Caco-2 (cell line): ENCODE data around the gene CEACAM20. TPM values are rescaled to one million over a fixed set of nuclear protein-coding genes. Genes with fewer than 3 reads are reported as not detected.

Experiments used
- BruUV-seq: library from RNA; stranded (reverse); fragments of 400-500 nt; replicated peaks from 2 replicates; lab custom pipeline; 2021; lab: Mats Ljungman, UMichigan
- CTCF ChIA-PET: fragments of 300-600 bp; sonication (Branson Sonifier 250); formaldehyde crosslinking; loops from one replicate; lab custom pipeline; 2022; ENCODE audit warnings: antibody characterized with exemption; lab: Charles Lee
- POLR2A ChIA-PET: fragments of 300-600 bp; sonication (Branson Sonifier 250); formaldehyde crosslinking; loops from one replicate; lab custom pipeline; 2022; ENCODE audit warnings: antibody characterized with exemption; lab: Charles Lee
- DNase-seq, 2 experiments: peaks; one replicate each; pipeline versions ENCODE4 v3.0.0 to v3.0.0-alpha.2; 2020 to 2022
- H3K27me3 ChIP-seq: replicated peaks from 2 replicates; pipeline ENCODE4 v1.6.0; 2011; ENCODE audit warnings: low read length; ENCODE audit not compliant: control insufficient read depth, insufficient read depth
- H3K36me3 ChIP-seq: 2 replicates; pipeline ENCODE4 v1.5.1; 2011; ENCODE audit warnings: low read length; ENCODE audit not compliant: control insufficient read depth, insufficient read depth
- H3K4me1 ChIP-seq: fragments of 250-450 bp; sonication (Bioruptor Pico); 2 replicates; pipeline ENCODE4 v1.5.1; 2020; ENCODE audit warnings: mild to moderate bottlenecking
- H3K4me3 ChIP-seq: 2 replicates; pipeline ENCODE4 v1.5.1; 2011; ENCODE audit warnings: low read depth, mild to moderate bottlenecking, control low read depth, low read length
- H3K9me3 ChIP-seq: fragments of 250-450 bp; sonication (Bioruptor Pico); 2 replicates; pipeline ENCODE4 v1.5.1; 2020; ENCODE audit warnings: mild to moderate bottlenecking, moderate library complexity
- H3K27ac Mint-ChIP-seq: one replicate; pipeline ENCODE4 v1.8.0; 2022; ENCODE audit warnings: mixed read lengths; ENCODE audit not compliant: unreplicated experiment
- H3K27me3 Mint-ChIP-seq: one replicate; pipeline ENCODE4 v1.8.0; 2022; ENCODE audit warnings: mixed read lengths; ENCODE audit not compliant: insufficient read depth, unreplicated experiment
- H3K36me3 Mint-ChIP-seq: one replicate; pipeline ENCODE4 v1.8.0; 2022; ENCODE audit warnings: mild to moderate bottlenecking, mixed read lengths; ENCODE audit not compliant: insufficient read depth, unreplicated experiment
- H3K4me1 Mint-ChIP-seq: one replicate; pipeline ENCODE4 v1.8.0; 2022; ENCODE audit warnings: low read depth, mixed read lengths; ENCODE audit not compliant: unreplicated experiment
- H3K4me3 Mint-ChIP-seq: one replicate; pipeline ENCODE4 v1.8.0; 2022; ENCODE audit warnings: mild to moderate bottlenecking, moderate library complexity, mixed read lengths; ENCODE audit not compliant: unreplicated experiment
- H3K9me3 Mint-ChIP-seq: one replicate; pipeline ENCODE4 v1.8.0; 2022; ENCODE audit warnings: mixed read lengths; ENCODE audit not compliant: unreplicated experiment
- intact Hi-C: fragments of 100-400 bp; cut with micrococcal nuclease; formaldehyde crosslinking; loops from one replicate; pipeline ENCODE4 v1.10.0; 2022; ENCODE audit not compliant: unreplicated experiment
- total RNA-seq: library from RNA; stranded (reverse); gene quantifications from 2 replicates; pipeline ENCODE4 v1.2.3, GENCODE V29; 2022
- TF ChIP-seq, protein P1 (sequence below), 2 experiments: fragments of 200-600 bp in 1 of 2; IDR thresholded peaks; 1 replicate in 1 of 2; 2 replicates in 1 of 2; pipeline versions ENCODE4 v1.5.1 to v1.8.0; 2011 to 2022; ENCODE audit warnings: antibody characterized with exemption in 1 of 2, control low read depth in 1 of 2, inconsistent platforms in 1 of 2, low read depth in 1 of 2, low read length in 1 of 2, mild to moderate bottlenecking in 1 of 2, moderate library complexity in 1 of 2; ENCODE audit not compliant: insufficient read depth in 1 of 2, severe bottlenecking in 1 of 2, unreplicated experiment in 1 of 2

CEACAM20 gene
- total RNA-seq, 1 experiment from 2014 or later: not detected

- Mint-ChIP-seq H3K4me1 (peaks cover 35% of the 10 kb centered on the region), H3K9me3 (no peaks in the 10 kb centered on the region), H3K36me3 (no peaks in the 10 kb centered on the region), H3K27me3 (no peaks in the 10 kb centered on the region), H3K4me3 (no peak overlapping the region), H3K27ac (no peak overlapping the region)
- CTCF ChIA-PET: interaction anchor here (0.6 kb wide), 1 partner anchor 95 kb away, joined by 3 read pairs; no protein-coding TSS in a partner anchor
- Histone ChIP-seq H3K27me3 (no peaks in the 10 kb centered on the region), H3K4me1 (peaks cover 27% of the 10 kb centered on the region), H3K36me3 (no peaks in the 10 kb centered on the region), H3K4me3 (no peak overlapping the region), H3K9me3 (no peaks in the 10 kb centered on the region)
- intact Hi-C loops: loop anchor here (5.0 kb wide), 1 partner anchor 37 kb away; the partner anchor contains the start of gene IGSF23
- no TSS peak for BruUV-seq
- POLR2A ChIA-PET: no interaction called here
- TF ChIP-seq, protein P1, sequence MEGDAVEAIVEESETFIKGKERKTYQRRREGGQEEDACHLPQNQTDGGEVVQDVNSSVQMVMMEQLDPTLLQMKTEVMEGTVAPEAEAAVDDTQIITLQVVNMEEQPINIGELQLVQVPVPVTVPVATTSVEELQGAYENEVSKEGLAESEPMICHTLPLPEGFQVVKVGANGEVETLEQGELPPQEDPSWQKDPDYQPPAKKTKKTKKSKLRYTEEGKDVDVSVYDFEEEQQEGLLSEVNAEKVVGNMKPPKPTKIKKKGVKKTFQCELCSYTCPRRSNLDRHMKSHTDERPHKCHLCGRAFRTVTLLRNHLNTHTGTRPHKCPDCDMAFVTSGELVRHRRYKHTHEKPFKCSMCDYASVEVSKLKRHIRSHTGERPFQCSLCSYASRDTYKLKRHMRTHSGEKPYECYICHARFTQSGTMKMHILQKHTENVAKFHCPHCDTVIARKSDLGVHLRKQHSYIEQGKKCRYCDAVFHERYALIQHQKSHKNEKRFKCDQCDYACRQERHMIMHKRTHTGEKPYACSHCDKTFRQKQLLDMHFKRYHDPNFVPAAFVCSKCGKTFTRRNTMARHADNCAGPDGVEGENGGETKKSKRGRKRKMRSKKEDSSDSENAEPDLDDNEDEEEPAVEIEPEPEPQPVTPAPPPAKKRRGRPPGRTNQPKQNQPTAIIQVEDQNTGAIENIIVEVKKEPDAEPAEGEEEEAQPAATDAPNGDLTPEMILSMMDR (IDR thresholded peaks at IDR 0.05; ENCODE audit: insufficient read depth in 1 of 2, low read depth in 1 of 2, low read length in 1 of 2, severe bottlenecking in 1 of 2, unreplicated experiment in 1 of 2): no peak
- DNase-seq: no peak
Observed at GRCh38 chr19:44575116-44575700, 45.7 kb upstream of the CEACAM20 start.

DNA sequence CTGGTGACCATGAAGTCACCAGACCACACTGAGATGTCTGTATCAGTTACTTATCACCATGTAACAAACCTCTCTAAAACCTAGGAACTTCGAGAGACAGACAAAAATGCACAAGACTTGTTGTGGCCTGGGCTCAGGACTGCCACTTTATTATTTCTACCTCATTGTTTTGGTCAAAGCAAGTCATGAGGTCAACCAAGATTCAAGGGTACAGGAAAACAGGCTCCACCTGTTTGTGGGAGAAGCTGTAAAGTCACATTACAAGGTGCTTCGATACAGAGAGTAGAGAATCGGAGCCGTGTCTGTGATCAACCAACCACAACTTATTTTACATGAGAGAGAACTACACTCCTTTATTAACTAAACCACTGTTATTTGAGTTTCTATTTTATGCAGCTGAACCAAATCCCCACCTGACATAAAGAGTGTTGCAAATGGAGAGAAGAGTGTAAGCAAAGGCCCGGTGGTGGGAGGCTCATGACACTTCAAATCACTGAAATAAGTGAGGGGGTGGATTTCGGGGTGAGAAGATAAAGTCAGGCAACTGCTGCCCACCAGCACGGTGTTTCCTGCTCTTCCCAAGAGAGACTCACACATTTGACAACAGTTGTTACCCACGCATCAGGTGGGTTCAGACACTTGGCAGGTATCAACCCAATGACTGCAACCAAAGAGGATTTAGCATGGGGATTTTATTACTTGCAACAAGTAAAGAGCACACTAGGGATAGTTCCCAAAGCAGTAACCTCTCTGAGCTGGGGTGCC is 44.9 kb upstream of the CEACAM20 start:
- no peaks in the 10 kb centered on the region for H3K9me3 Mint-ChIP-seq
- H3K9me3 ChIP-seq: no peaks in the 10 kb centered on the region
- DNase-seq: no peak
- TF ChIP-seq, protein P1 (IDR thresholded peaks at IDR 0.05; ENCODE audit: insufficient read depth in 1 of 2, low read depth in 1 of 2, low read length in 1 of 2, severe bottlenecking in 1 of 2, unreplicated experiment in 1 of 2): no peak
- no peaks in the 10 kb centered on the region for H3K36me3 Mint-ChIP-seq
- no peak overlapping the region for H3K4me3 ChIP-seq
- no peak overlapping the region for H3K4me3 Mint-ChIP-seq
- no peaks in the 10 kb centered on the region for H3K27me3 ChIP-seq
- intact Hi-C loops: loop anchor here (5.0 kb wide), 1 partner anchor 62 kb away; no protein-coding TSS in a partner anchor
- H3K4me1 ChIP-seq: peaks cover 27% of the 10 kb centered on the region
- POLR2A ChIA-PET: interaction anchor here (0.6 kb wide), 1 partner anchor 70 kb away, joined by 4 read pairs; the partner anchor contains the start of gene PVR
- CTCF ChIA-PET: interaction anchor here (0.6 kb wide), 2 partner anchors 95 to 115 kb away, joined by 3 to 10 read pairs; no protein-coding TSS in a partner anchor
- no peak overlapping the region for H3K27ac Mint-ChIP-seq
- H3K27me3 Mint-ChIP-seq: no peaks in the 10 kb centered on the region
- H3K36me3 ChIP-seq: no peaks in the 10 kb centered on the region
- no TSS peak for BruUV-seq
- peaks cover 35% of the 10 kb centered on the region for H3K4me1 Mint-ChIP-seq

- Histone ChIP-seq H3K9me3 (no peaks in the 10 kb centered on the region), H3K36me3 (no peaks in the 10 kb centered on the region), H3K4me1 (peaks cover 27% of the 10 kb centered on the region), H3K4me3 (no peak overlapping the region), H3K27me3 (no peaks in the 10 kb centered on the region)
- Mint-ChIP-seq H3K4me1 (peaks cover 35% of the 10 kb centered on the region), H3K27ac (no peak overlapping the region), H3K9me3 (no peaks in the 10 kb centered on the region), H3K36me3 (no peaks in the 10 kb centered on the region), H3K27me3 (no peaks in the 10 kb centered on the region), H3K4me3 (no peak overlapping the region)
- DNase-seq: no peak
- ChIA-PET POLR2A (no interaction called here), CTCF (interaction anchor here (0.6 kb wide), 2 partner anchors 31 to 116 kb away, joined by 3 to 10 read pairs; no protein-coding TSS in a partner anchor)
- TF ChIP-seq, protein P1 (IDR thresholded peaks at IDR 0.05; ENCODE audit: insufficient read depth in 1 of 2, low read depth in 1 of 2, low read length in 1 of 2, severe bottlenecking in 1 of 2, unreplicated experiment in 1 of 2): no peak
- intact Hi-C loops: loop anchor here (5.0 kb wide), 1 partner anchor 61 kb away; no protein-coding TSS in a partner anchor
- BruUV-seq: no TSS peak
Observed at GRCh38 chr19:44573627-44574026, 44.2 kb upstream of the CEACAM20 start.
